ENCODE results near the gene TSBP1.
"Not testable (repeated sequence)": the region's sequence is repeated elsewhere in the genome, so short reads cannot be mapped to it uniquely, and the experiment has no call there.

Gene TSBP1

GRCh38 chr6:32375739-32376529 is 4.2 kb upstream of the TSBP1 start:
- DNase-seq, result no peak

DNA sequence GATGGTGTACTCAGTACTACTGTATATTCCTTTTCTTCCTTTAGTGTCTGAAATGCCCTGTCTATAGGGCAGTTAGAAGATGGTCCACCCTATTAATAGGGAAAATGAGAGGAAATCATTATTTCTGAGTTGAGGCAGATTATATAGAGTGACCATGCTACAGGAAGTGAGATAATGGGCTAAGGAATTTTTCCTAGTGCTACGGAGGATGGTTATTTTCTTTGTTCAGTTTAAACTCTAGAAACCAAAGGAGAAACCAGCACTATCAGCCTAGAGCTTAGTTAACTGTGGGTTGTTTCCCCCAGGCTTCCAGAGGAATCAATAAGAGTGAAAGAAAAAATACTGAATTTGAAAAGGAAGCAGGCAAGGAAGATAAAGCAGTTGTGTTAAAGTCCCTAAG is 474 bp downstream of the TSBP1 start:
- DNase-seq, result no peak

GRCh38 chr6:32370505-32370904 is 1.2 kb downstream of the TSBP1 start:
- DNase-seq, result no peak

- DNase-seq, result no peak
Observed at GRCh38 chr6:32369660-32370059, 2.0 kb downstream of the TSBP1 start.

- DNase-seq, result no peak
Observed at GRCh38 chr6:32367644-32368043, 4.1 kb downstream of the TSBP1 start.

DNA sequence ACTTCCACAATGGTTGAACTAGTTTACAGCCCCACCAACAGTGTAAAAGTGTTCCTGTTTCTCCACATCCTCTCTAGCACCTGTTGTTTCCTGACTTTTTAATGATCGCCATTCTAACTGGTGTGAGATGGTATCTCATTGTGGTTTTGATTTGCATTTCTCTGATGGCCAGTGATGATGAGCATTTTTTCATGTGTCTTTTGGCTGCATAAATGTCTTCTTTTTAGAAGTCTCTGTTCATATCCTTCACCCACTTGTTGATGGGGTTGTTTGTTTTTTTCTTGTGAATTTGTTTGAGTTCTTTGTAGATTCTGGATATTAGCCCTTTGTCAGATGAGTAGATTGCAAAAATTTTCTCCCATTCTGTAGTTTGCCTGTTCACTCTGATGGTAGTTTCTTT is 12.5 kb downstream of the TSBP1 start:
- DNase-seq, result not testable (repeated sequence)

DNA sequence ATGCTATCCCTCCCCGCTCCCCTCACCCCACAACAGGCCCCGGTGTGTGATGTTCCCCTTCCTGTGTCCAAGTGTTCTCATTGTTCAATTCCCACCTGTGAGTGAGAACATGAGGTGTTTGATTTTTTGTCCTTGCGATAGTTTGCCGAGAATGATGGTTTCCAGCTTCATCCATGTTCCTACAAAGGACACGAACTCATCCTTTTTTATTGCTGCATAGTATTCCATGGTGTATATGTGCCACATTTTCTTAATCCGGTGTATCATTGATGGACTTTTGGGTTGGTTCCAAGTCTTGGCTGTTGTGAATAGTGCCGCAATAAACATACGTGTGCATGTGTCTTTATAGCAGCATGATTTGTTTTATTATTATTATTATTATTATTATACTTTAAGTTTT is 13.2 kb downstream of the TSBP1 start:
- DNase-seq, result not testable (repeated sequence)

DNA sequence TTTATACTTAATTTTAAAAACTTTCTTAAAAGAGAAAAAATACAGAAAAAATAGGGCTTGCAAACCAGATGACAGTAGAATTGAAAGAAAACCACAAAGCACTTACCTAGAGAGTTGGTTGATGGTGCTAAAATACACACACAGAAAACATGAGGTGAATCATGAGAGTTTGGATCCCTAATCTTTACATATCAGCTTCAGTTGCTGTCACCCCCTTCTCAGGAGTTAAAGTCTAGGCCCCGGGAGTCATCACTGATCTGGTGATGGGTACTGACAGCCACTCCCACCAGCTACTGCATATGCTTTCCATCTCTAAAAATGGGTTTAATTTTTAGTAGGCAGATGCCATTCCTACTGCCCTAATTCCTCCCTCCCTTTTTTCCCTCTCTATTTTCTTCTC is 16.7 kb downstream of the TSBP1 start:
- DNase-seq, result no peak

DNA sequence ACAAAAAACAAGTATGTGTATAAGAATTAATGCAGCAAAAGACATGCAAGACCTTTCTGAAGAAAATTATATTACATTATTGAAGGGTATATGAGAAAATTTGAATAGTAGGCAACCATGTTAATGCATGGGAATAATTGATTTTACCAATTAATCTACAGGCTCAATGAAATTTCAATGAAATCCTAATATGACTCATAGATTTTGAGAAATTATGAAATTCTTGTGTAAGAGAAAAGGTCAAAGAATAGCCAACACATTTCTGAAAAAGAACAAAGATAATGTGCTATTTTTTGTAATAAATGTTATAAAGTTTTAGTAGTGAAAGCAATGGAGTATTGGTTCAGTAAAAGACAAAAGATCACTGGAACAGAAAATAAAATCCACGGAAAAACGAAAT is 18.4 kb downstream of the TSBP1 start:
- DNase-seq, result no peak

DNA sequence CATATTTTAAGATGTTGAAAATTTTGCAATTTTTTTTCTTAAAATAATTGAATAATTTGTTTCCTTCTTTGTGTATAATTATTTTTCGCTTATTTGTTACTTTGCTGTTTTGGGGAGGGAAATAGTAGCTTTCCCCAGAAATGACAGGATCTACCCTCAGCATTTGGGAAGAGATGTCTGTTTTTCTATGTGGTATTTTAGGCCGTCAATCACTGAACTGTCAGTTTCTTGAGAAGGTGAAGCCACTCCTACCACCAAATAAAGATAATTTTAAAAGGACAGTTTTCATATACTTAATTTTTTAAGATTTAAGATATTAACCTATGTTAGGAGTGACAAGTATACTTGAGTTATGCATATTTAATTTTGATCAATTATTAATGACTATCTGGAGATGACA is 31.5 kb downstream of the TSBP1 start:
- no peak for DNase-seq

- DNase-seq, result no peak
Observed at GRCh38 chr6:32337186-32337805, 34.4 kb downstream of the TSBP1 start.

- no peak for DNase-seq
Observed at GRCh38 chr6:32332433-32332832, 39.3 kb downstream of the TSBP1 start.

- DNase-seq, result no peak
Observed at GRCh38 chr6:32329141-32329540, 42.6 kb downstream of the TSBP1 start.

GRCh38 chr6:32327103-32327502 is 44.6 kb downstream of the TSBP1 start:
- no peak for DNase-seq

GRCh38 chr6:32318501-32318900 is 53.2 kb downstream of the TSBP1 start:
- no peak for DNase-seq

- no peak for DNase-seq
Observed at GRCh38 chr6:32317541-32317940, 54.2 kb downstream of the TSBP1 start.

DNA sequence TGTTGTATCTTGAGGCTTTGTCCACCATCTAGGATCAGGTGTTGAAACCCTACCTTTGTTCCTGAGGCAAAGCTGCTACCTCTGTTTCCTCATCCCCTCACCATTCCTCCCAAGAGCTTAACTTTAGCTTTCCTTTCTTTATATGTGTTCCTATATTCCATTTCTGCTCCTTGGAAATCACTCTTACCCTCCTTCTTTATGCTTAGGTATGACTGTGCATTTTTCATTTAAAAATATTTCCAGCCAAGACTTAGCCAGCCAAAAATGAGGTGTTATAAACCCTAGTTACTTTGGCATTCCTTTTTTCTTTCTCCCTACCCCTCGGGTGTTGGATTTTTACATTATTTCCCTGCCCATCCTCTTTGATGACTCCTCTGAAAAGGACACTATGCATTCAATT is 57.7 kb downstream of the TSBP1 start:
- DNase-seq, result no peak

GRCh38 chr6:32298632-32299336 is 72.9 kb downstream of the TSBP1 start:
- DNase-seq, result no peak

DNA sequence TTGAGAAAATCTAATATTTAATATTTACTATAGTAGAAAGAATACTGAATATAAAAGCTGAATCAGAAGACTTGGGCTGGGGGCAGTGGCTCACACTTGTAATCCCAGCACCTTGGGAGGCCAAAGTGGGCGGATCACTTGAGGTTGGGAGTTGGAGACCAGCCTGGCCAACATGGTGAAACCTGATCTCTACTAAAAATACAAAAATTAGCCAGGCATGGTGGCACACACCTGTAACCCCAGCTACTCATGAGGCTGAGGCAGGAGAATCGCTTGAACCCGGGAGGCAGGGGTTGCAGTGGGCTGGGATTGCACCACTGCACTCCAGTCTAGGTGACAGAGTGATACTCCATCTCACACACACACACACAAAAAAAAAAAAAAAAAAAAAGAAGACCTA is 76.7 kb downstream of the TSBP1 start:
- not testable (repeated sequence) for DNase-seq

DNA sequence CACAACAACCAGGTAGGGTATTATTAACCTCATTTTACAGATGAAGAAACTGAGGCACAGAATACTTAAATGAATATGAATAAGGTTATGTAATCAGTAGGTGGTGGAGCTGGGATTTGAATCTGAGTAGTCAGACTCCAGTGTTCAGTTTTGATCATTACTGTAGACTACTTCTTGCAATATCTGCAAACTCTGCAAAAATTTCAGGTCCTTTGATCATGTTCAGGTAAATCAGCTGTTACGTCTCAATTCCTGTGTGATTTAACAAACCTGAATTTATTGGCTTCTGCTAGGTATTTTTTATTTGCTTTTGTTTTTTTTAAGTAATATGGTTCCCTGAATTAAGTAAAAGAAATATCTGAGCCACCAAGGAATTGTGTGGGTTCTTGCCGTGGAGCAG is 77.1 kb downstream of the TSBP1 start:
- DNase-seq, result no peak

DNA sequence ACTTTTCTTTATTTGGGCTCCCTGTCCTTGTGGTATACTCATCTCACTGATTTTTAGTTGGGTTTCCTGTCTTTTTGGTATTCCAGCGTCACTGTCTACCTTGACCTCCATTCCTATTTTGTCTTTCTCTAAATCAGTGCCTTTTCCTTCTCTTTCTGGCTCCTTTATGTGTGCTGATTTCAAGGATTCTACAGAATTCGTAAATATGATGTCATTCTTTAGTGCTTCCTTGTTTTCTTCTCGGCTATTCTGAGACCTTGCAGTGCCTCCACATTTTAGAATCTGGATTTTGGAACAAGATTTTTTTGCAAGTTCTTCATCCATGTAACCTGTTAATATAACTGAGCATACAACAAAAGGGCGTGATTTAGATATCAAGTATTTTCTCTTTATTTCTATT is 78.0 kb downstream of the TSBP1 start:
- no peak for DNase-seq

DNA sequence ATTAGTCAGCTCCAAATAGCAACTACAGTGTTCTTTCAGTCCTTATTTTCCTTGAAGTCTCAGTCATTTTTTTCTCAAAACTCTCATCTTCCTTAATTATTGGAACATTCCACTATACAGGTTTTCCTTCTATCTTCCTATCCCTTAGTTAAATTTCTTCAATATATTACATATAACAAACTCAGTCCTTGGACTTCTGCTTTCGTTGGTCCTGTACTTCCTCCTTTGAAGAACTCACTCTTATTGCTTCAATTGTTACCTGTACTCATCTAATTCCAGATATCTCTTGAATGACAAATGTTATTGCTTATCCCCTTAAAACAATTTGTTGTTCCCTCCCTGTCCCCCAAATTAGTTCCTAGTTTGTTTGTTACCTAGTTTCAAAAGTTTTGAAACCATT is 80.2 kb downstream of the TSBP1 start:
- no peak for DNase-seq

DNA sequence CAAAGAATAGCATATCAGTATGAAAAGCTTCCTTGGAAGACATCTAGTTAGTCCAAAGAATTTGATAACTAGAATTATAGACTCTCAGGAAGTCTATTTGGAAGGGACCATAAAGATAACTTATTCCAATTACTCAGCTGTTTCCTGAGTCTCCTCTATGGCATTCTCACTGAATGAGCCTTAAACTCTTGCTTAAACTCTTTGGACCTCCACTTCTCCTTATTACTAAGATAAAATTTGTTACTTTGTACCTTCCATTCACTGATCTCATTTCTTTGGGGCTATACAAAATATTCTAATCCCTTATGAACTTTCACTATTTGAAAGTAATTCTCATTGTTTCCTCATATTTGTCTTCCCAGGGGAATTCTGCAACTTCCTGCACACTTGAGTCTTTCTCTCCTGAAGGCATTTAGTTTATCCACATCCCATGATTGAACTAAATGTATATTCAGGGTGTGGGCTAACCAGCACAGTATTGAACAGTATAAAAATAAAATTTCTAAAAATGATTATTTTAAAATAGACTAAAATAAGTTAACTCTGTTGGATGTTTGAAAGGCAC is 80.7 kb downstream of the TSBP1 start:
- no peak for DNase-seq

GRCh38 chr6:32288426-32288825 is 83.3 kb downstream of the TSBP1 start:
- no peak for DNase-seq
